GM10847 (cell line): ENCODE measurements around the gene TUT7.

ENCODE experiments used
- POLR2A ChIP-seq: IDR thresholded peaks from 2 replicates; pipeline ENCODE4 v1.6.1; 2011; ENCODE audit not compliant: insufficient read length; ENCODE audit errors: extremely low read depth

The TUT7 gene

DNA sequence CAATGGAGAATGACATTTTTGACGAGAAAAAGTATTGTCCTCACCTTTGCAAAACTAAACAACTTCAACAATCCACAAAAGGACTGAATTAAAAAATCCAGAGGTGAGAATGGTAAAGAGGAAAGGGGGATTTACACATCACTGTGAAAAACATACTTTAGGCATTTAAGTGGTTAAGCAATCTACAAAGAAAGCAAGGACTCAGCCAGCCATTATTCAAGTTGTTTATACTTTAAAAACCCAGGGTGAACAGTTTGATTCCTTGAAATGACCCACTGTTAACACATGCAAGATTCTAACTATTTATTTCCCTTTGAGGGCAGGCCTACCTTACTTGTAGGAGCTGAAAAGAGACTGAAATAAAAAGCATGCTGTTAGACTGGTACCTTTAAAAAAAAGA, 29.3 kb downstream of the TUT7 start:
- TF ChIP-seq POLR2A = no peak

DNA sequence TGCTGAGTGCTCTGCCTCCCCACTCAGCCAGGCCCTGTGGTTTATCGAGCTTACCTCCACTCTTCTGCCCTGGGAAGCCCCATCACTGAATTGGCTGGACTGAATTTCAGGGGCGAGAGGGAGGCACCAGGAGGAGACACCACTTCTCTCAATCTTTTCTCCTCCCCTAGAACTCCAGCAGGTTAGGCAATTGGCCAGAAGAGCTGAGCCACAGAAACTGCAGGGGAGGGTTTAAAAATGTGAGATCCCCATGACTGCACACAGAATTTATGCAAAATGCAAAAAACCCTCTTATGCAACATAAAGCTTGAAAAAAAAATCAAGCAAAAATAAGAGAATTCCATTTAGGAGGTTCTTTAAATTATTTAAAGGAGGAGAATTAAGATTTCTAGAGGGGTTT, 29.9 kb downstream of the TUT7 start:
- no peak for TF ChIP-seq POLR2A

DNA sequence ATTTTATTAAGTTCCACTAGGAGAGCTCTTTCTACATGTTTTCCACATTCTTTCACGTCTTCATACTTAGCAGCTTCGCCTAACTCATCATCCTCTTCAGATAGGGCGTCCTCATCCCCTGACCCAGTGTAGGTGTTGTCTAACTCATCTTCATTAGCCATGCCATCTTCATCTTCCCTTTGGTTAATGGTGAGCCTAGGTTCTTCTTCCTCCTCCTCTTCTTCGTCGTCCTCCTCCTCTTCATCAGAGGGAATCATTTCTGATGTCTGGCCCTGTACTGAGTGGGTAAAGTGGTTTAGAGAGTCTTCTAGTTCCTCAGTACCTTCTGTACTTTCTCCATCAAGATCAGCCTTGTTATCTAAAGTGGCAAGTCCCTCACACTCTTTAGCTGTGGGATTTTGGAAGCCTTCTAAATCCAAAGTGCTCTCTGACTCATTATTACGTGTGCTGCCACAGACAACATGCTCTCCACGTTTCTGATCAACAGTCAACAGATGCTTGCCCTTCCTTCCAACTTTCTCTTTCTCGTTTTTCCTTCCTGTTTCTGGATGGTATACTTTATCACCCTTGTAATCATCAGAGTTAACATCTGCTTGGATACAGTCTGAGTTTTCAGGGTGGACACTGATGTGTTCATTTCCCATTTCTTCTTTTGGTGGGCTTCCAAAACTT, 31.1 kb downstream of the TUT7 start:
- no peak for TF ChIP-seq POLR2A

DNA sequence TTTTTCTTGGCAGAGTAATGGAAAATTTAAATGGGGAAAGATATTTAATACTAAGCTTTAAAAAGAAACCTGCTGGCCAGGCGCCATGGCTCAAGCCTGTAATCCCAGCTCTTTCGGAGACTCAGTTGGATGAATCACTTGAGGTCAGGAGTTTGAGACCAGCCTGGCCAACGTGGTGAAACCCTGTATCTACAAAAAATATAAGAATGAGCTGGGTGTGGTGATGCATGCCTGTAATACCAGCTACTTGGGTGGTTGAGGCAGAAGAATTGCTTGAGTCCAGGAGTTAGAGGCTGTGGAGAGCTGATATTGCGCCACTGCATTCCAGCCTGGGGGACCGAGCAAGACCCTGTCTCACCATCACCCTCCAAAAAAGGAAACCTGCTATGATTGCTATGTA, 32.8 kb downstream of the TUT7 start:
- no peak for TF ChIP-seq POLR2A

DNA sequence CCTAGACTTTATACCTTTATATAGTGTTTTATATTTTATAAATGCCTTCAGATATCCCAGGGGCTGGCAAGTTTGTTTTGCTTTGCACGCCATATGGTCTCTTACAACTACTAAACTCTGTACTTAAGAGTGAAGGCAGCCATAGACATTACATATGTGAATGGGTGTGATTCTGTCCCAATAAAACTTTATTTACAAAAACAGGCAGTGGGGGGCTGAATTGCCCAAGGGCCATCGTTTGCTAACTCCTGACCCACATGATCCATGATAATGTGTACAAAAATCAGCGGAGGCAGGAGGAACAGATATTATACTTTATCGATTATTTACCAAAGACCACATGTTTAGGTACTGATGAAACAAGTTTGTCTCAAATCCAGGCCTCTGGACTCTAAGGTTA, 36.0 kb downstream of the TUT7 start:
- no peak for TF ChIP-seq POLR2A

DNA sequence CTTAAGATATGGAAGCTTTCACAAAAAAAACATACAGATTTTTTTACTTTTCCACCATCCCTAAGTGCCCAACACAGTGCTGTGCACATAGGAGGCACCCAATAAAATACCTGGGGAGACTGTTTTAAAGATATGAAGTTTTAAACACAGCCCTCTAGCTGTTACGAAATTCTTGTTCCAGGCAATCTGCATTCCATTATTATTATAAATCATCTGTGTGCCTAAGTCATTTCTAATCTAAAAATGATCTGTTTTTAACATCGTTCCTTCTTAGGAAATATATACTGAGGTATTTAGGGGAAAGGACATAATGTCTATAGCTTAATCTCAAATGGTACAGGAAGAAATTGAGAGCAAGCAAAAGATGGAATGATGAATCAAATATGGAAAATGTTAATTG, 39.1 kb downstream of the TUT7 start:
- TF ChIP-seq POLR2A = no peak

DNA sequence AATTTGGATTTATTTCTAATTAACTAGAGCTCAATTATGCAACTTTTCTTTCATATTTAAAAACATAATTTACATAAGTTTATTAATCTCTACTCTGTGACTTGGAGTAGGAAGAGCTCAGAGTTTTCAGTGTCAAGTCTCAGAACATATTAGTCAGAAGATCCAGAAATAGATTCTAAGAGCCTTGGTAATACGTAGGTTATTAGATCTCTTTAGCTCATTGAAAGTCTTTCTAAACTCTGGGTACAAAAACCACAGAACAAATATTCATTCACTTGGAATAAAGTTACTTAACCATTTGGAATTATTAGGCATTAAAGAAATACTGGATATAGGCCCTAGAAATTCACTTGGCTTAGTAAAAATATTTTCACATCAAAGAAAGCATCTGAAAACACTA, 45.5 kb downstream of the TUT7 start:
- no peak for TF ChIP-seq POLR2A

DNA sequence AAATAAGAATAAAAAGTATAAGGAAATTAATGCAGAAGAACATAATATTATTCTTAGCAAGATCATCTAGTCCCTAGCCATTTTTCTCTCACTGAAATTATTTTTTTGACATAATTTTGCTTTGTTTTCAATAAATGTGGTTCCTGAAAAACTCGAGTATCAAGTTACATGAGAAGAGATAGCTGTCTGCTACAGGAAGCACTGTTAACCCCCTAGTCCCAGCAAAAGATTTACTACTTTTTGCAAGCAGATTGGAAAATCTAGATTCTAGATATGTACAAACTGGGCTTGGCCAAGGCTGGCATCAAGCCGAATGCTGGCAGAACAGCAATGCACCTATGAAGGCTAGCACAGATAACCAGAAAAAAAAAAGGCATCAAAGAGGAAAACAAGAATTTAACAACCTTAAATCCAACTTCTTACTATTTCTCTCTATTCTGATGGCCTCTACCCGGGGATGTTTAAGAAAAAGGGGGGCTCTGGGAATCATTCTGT, 49.9 kb downstream of the TUT7 start:
- no peak for TF ChIP-seq POLR2A

DNA sequence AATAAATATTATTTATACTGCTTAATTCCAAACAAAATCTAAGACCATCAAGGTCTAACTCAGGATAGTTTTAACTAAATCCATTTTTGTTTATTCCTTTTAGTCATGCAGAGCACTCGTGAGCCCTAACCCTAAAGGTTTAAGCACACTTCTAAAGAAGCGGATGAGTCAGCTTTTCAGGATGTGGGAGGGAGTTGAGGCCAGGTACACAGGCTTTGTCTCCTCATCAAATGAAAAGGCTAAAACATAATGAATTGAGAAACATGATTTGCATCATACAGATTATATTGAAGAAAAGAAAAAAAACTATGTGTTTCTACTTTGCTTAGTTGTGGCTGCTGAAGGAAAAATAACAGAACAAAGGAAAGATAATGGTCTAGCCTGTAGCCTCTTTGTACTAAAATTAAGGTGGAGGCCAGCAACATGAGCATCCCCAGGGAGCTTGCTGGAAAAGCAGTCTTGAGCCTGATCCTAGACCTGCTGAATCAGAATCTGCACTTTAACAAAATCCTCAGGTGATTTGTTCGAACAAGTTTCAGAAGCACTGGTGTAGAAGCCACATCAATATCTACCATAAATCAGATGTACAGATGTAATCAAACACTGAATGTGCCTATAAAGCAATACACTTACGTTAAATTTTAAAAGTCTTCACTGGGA, 50.8 kb downstream of the TUT7 start:
- no peak for TF ChIP-seq POLR2A

DNA sequence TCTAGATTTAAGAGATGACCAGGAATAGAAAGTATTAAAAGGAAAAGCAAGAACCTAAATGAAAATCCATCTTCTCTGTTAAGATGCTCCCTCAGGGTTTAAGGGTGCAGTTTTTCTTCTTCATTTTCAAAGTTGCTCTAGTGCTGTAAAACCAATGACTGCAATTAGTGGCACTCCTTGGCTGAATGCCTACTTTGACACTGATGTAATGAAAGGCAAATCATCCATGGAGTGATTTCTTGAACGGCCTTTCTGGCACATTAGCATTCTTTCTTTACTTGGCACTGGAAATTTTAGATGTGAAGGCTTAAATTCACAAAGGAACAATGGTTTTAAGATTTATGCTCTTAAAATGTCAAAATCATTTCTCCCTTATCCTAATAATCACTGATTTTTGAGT, 52.5 kb downstream of the TUT7 start:
- TF ChIP-seq POLR2A = no peak

DNA sequence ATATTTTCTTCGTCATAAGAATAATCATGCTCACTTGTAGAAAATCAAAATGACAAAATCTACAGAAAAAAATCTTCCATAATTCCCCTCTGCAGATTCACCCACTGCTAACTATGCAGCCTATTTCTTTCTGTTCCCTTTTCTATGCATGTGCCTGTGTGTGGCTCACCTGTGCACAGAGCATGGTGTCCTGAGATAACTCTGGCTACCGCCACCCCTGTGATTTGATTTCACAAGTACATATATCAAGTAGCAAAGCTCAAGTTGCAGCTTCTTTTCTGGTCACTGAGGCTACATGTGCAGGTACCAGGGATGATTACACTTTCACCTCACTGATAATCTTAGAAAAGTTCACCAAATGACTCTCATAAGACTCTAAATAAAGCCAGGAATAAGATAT, 53.5 kb downstream of the TUT7 start:
- no peak for TF ChIP-seq POLR2A

DNA sequence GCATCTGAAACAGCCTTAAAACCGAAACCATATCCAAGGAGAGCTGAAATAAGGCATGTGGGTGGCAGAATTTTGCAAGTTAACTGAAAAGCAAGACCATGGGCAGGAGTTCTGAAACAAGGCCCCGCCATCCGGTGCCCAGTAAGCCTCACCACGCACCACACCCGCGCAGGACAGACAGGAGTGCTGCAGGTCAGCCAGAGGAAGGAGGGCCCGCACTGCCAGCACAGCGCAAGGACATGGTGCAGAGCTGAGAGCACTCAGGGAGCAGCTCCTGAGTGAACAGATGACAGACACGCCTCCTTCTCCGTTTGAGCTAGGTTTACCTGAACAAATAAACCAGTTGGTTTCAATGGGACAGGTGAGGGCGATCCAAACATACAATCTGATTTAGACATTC, 55.3 kb downstream of the TUT7 start:
- no peak for TF ChIP-seq POLR2A

DNA sequence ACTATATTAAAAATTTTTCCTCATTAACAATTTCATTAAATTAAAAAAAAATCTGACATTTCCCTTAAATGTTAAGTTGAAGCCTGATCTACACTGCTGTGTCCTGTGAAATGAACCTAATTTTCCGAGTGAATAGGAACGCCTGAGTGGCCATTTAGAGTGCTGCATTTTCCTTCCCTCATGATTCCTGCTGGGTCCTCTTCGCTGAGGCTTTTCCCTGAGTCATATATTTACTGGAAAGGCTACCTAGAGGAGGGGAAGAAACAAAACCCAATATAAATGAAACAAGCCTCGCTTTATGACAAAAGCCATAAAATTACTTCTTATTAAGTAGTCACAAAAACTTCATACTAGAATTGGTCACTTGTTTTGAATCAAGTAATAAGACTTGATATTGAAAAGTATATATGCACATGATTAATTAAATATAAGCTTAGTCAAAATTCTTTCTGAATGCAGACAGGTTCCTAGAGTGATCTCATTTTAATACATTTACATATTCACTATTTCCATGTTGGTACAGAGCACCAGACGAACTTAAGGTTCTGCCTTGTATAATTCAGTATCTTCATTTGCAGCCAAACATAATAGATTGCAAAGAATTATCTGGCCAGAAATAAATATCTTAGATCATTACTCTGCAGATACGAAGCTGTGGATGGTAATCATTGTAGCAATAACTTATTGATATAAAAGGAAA, 65.6 kb downstream of the TUT7 start:
- no peak for TF ChIP-seq POLR2A

DNA sequence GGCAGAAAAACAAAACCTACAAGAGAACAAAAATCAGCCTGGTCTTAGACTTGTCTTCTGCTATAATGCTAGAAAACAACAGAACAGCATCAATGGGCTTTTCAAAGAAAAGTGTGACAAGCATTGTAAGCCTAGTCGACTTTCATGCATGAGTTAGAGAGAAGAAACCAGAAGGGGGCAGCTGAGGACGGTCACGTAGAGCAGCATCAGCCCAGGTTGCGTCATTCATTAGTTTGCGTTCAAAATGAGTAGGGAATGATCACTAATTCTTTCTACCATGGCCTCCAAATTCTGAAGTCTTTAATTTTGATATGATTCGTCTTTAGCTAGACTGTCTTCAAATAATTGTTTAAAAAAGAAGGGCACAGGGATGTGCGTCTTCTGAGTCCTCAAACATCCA, 67.2 kb downstream of the TUT7 start:
- TF ChIP-seq POLR2A = no peak

DNA sequence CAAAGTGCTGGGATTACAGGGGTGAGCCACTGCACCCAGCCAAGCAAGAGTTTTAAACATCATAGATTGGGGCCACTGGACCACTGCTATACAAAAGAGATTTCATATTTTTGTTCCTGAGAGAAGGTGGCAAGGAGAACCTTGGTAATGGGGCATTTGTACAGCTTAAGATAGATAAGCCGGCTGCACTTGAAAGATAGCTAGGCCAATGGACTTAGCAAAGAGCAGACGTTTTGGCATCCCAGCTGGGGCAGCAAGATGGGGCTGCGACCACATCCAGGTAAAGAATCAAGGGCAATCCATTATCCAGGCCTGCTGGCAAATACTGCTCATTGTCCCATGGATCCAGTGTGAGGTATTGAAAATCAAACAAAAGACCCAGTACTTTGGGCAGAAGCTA, 67.9 kb downstream of the TUT7 start:
- TF ChIP-seq POLR2A = no peak

DNA sequence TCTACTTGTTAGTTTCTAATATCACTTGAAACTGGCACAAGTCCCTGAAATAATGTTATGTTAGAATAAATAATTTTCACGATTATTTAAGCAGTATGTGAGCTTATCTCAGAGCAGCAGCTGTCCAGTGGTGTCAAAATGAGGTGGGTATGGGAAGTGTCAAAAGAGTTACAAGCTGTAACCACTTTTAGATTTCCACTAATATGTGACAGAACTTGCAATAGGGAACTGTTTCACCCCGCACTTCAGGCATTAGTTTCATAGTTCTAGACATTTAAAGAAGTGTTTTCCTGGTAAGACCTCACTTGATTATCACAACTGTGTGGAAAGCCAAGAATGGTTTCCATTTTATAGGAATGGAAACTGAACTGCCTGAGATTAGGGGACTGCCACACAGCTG, 68.9 kb downstream of the TUT7 start:
- TF ChIP-seq POLR2A = no peak
